ENCODE results near the gene PATZ1. TPM values are rescaled to one million over a fixed set of nuclear protein-coding genes. Genes with fewer than 3 reads are reported as not detected.

The PATZ1 gene
- total RNA-seq, 4 donors from 2014 or later = 12.9 to 20.6 (median 17.0) TPM

DNA sequence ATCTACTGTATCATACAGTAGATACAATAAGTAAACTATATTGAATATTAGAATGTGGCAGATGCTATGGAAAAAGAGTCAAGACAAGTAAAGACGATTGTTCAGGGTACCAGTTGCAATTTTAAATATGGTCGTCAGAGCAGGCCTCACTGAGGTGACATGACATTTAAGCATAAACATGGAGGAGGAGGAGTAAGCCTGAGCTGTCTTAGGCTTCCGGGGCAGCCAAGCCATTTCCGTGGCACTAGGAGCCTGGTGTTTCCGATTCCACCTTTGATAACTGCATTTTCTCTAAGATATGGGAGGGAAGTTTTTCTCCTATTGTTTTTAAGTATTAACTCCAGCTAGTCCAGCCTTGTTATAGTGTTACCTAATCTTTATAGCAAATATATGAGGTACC is 68.4 kb downstream of the PATZ1 start:
- 79% methylated on average over 5 of the region's 5 CpGs for WGBS
- peaks cover 41 to 95% (median 85%) of the 10 kb centered on the region in 4 donors for H3K36me3 ChIP-seq

GRCh38 chr22:31276426-31277167 is 69.5 kb downstream of the PATZ1 start:
- H3K36me3 ChIP-seq = peaks cover 30 to 93% (median 78%) of the 10 kb centered on the region in 4 donors
- TF ChIP-seq, protein P1, sequence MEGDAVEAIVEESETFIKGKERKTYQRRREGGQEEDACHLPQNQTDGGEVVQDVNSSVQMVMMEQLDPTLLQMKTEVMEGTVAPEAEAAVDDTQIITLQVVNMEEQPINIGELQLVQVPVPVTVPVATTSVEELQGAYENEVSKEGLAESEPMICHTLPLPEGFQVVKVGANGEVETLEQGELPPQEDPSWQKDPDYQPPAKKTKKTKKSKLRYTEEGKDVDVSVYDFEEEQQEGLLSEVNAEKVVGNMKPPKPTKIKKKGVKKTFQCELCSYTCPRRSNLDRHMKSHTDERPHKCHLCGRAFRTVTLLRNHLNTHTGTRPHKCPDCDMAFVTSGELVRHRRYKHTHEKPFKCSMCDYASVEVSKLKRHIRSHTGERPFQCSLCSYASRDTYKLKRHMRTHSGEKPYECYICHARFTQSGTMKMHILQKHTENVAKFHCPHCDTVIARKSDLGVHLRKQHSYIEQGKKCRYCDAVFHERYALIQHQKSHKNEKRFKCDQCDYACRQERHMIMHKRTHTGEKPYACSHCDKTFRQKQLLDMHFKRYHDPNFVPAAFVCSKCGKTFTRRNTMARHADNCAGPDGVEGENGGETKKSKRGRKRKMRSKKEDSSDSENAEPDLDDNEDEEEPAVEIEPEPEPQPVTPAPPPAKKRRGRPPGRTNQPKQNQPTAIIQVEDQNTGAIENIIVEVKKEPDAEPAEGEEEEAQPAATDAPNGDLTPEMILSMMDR (IDR thresholded peaks at IDR 0.05) = no peak
- no peak for TF ChIP-seq POLR2A (IDR thresholded peaks at IDR 0.05; ENCODE audit: low read depth)
- TF ChIP-seq POLR2AphosphoS5 (IDR thresholded peaks at IDR 0.05) = no peak
- TF ChIP-seq EP300 (IDR thresholded peaks at IDR 0.05) = no peak

More for the DNA sequence above, 68.4 kb downstream of the PATZ1 start:
- H3K4me3 ChIP-seq = no peak overlapping the region
- no peak for DNase-seq (ENCODE audit: extremely low spot score)
- peak overlapping the region in 1 of 4 donors; percentile 45 for H3K27ac ChIP-seq (replicated peaks in 1 of 4)
- no peaks in the 10 kb centered on the region for H3K9me3 ChIP-seq
- intact Hi-C loops (cut with DNase I) = no loop called here
- no peaks in the 10 kb centered on the region for H3K27me3 ChIP-seq
- peaks cover 0 to 3% (median under 1%) of the 10 kb centered on the region in 4 donors for H3K4me1 ChIP-seq
- no peak for TF ChIP-seq POLR2AphosphoS5 (IDR thresholded peaks at IDR 0.05)
- no peak for TF ChIP-seq POLR2A (IDR thresholded peaks at IDR 0.05; ENCODE audit: low read depth)
- TF ChIP-seq EP300 (IDR thresholded peaks at IDR 0.05) = no peak
- TF ChIP-seq, protein P1 (IDR thresholded peaks at IDR 0.05) = no peak

More at GRCh38 chr22:31276426-31277167, 69.5 kb downstream of the PATZ1 start:
- DNase-seq (ENCODE audit: extremely low spot score) = no peak
- intact Hi-C loops (cut with DNase I) = no loop called here
- Histone ChIP-seq H3K27ac (replicated peaks in 1 of 4) (no peak overlapping the region), H3K27me3 (no peaks in the 10 kb centered on the region), H3K9me3 (no peaks in the 10 kb centered on the region), H3K4me1 (peaks cover 0 to 5% (median 0%) of the 10 kb centered on the region in 4 donors), H3K4me3 (no peak overlapping the region)
- 86% methylated on average over 14 of the region's 69 CpGs for WGBS

Small RNA genes within 50 kb of the gene (small RNA-seq; reads per million reads assigned to genes)
- 0 reads per million in 3 donors for gene RNA5SP496
- gene RNU6-338P = 0 reads per million in 3 donors

Other genes with a start within 250 kb of the PATZ1 start
- gene SELENOM, start 238.8 kb downstream of the PATZ1 start, total RNA-seq = 1,000 to 10,000 TPM; 1,118 to 1,733 (median 1,416) TPM
- gene INPP5J, start 223.4 kb downstream of the PATZ1 start, total RNA-seq = 1 to 10 TPM; 1.3 to 2.1 (median 1.8) TPM
- not detected for gene PLA2G3, start 205.8 kb downstream of the PATZ1 start, total RNA-seq
- gene RNF185, start 186.2 kb downstream of the PATZ1 start, total RNA-seq = 10 to 100 TPM; 33.6 to 66.7 (median 55.6) TPM
- 10 to 100 TPM; 12.0 to 18.2 (median 14.3) TPM for gene LIMK2, start 134.0 kb downstream of the PATZ1 start, total RNA-seq
- gene PIK3IP1, start 53.9 kb downstream of the PATZ1 start, total RNA-seq = 10 to 100 TPM; 34.5 to 49.1 (median 39.8) TPM
- 10 to 100 TPM; 38.3 to 61.0 (median 53.0) TPM for gene DRG1, start 53.3 kb upstream of the PATZ1 start, total RNA-seq
- 10 to 100 TPM; 23.8 to 51.4 (median 25.0) TPM for gene EIF4ENIF1, start 143.5 kb upstream of the PATZ1 start, total RNA-seq
- gene SFI1, start 150.2 kb upstream of the PATZ1 start, total RNA-seq = 10 to 100 TPM in 3 of 4 donors, 1 to 10 TPM in 1; 9.4 to 21.1 (median 15.4) TPM